Transverse colon (tissue), 4 donors: ENCODE results near the gene CDK5R2. TPM values are rescaled to one million over a fixed set of nuclear protein-coding genes. Genes with fewer than 3 reads are reported as not detected.

Experiments used
- DNase-seq: peaks from one replicate; pipeline ENCODE4 v3.0.0-alpha.2; 2019
- H3K27ac ChIP-seq, 4 donors: fragments of 200-600 bp; sonication (generic); 2 replicates each; pipeline ENCODE4 v1.5.1; 2016 to 2018; ENCODE audit warnings: inconsistent platforms in 4 of 4
- H3K27me3 ChIP-seq: fragments of 200-600 bp; sonication (generic); 2 replicates; pipeline ENCODE4 v1.5.1; 2017; ENCODE audit warnings: inconsistent platforms
- H3K36me3 ChIP-seq, 4 donors: fragments of 200-600 bp; sonication (generic); 2 replicates each; pipeline ENCODE4 v1.5.1; 2017 to 2019; ENCODE audit warnings: inconsistent platforms in 4 of 4
- H3K4me1 ChIP-seq, 4 donors: fragments of 200-600 bp; sonication (generic); 2 replicates each; pipeline ENCODE4 v1.5.1; 2017 to 2020; ENCODE audit warnings: inconsistent platforms in 4 of 4
- H3K4me3 ChIP-seq, 4 donors: fragments of 200-600 bp; sonication (generic); 1 replicate in 1 of 4; 2 replicates in 3 of 4; pipeline versions ENCODE4 v1.5.1 to v1.6.1; 2017 to 2019; ENCODE audit warnings: inconsistent platforms in 4 of 4
- H3K9me3 ChIP-seq, 2 donors: fragments of 200-600 bp; sonication (generic); 2 replicates each; pipeline ENCODE4 v1.5.1; 2017 to 2019; ENCODE audit warnings: inconsistent platforms in 2 of 2
- EP300 ChIP-seq: sonication (generic); formaldehyde crosslinking; IDR thresholded peaks from one replicate; pipeline ENCODE4 v1.6.1; 2017; ENCODE audit warnings: antibody characterized with exemption, low read depth
- POLR2A ChIP-seq: fragments of 450-650 bp; IDR thresholded peaks from one replicate; pipeline ENCODE4 v1.6.1; 2016; ENCODE audit warnings: antibody characterized with exemption, mild to moderate bottlenecking, moderate library complexity
- POLR2AphosphoS5 ChIP-seq, 3 donors: sonication (generic); formaldehyde crosslinking; IDR thresholded peaks; one replicate each; pipeline ENCODE4 v1.6.1; 2016; ENCODE audit warnings: antibody characterized with exemption in 3 of 3
- WGBS, 2 donors: methylation state at CpG; one replicate each; pipeline ENCODE4 v1.1.5; 2018; ENCODE audit warnings: low coverage in 1 of 2; 5-methylcytosine and 5-hydroxymethylcytosine counted together
- in situ Hi-C, 4 donors: fragments of 200-750 bp; cut with MboI; loops; one replicate each; pipeline versions ENCODE4 v1.15.0 to v1.15.1; 2017; ENCODE audit warnings: low sequenced_read_pairs in 3 of 4, low pct_ligation_motif_present in 1 of 4, low pct_unique_long_range_greater_than_20kb in 1 of 4
- intact Hi-C: fragments of 100-400 bp; cut with DNase I; formaldehyde crosslinking; loops from one replicate; pipeline ENCODE4 v1.15.1; 2023; ENCODE audit warnings: low total_unique reads
- total RNA-seq, 4 donors: library from RNA; depleted of rRNA; stranded (reverse); fragments of >200 nt; gene quantifications; one replicate each; pipeline ENCODE4 v1.1.0, GENCODE V29; 2016
- TF ChIP-seq, protein P1 (sequence below), 5 experiments: fragments of 200-600 bp in 3 of 5; fragments of 450-650 bp in 2 of 5; sonication (generic) in 3 of 5; IDR thresholded peaks; 1 replicate in 2 of 5; 2 replicates in 3 of 5; pipeline ENCODE4 v1.5.1; 2016 to 2017; ENCODE audit warnings: antibody characterized with exemption in 5 of 5, inconsistent platforms in 3 of 5, mild to moderate bottlenecking in 2 of 5, moderate library complexity in 1 of 5

Gene CDK5R2
- total RNA-seq, 4 donors from 2014 or later: 0.41 TPM; not detected in 3

DNA sequence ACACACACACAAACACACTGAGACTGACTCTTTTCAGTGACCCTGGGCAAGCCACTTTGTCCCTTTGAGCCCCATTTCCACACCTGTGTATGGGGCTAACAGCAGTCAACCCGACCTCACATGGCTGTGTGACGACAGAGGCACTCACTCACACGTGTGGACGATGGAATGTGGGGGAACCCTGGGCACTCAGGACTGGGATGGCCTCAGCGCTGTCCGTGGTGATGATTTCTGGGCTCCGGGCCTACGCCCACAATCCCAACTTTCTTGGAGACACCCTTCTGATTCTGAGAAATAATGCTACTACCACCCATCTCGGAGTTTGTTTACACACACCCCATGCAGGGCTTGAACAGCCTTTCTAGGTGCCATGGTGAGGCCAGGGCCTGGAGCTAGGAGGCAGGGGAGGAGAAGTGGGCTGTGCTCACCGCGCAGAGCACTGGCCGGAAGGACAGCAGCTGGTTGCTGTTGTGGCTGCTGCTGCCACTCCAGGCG, 32.3 kb downstream of the CDK5R2 start:
- Histone ChIP-seq H3K4me3 (no peak overlapping the region), H3K9me3 (no peaks in the 10 kb centered on the region), H3K4me1 (peaks cover 15 to 27% (median 20%) of the 10 kb centered on the region in 4 donors), H3K27ac (no peak overlapping the region), H3K27me3 (peaks cover 95% of the 10 kb centered on the region), H3K36me3 (no peaks in the 10 kb centered on the region)
- 15% methylated on average over 13 of the region's 13 CpGs; no CpG with 5 or more reads in 1 of the 2 donors for WGBS, 2 donors
- TF ChIP-seq POLR2AphosphoS5 (IDR thresholded peaks at IDR 0.05) (no peak), POLR2A (no peak), EP300 (no peak)
- TF ChIP-seq, protein P1, sequence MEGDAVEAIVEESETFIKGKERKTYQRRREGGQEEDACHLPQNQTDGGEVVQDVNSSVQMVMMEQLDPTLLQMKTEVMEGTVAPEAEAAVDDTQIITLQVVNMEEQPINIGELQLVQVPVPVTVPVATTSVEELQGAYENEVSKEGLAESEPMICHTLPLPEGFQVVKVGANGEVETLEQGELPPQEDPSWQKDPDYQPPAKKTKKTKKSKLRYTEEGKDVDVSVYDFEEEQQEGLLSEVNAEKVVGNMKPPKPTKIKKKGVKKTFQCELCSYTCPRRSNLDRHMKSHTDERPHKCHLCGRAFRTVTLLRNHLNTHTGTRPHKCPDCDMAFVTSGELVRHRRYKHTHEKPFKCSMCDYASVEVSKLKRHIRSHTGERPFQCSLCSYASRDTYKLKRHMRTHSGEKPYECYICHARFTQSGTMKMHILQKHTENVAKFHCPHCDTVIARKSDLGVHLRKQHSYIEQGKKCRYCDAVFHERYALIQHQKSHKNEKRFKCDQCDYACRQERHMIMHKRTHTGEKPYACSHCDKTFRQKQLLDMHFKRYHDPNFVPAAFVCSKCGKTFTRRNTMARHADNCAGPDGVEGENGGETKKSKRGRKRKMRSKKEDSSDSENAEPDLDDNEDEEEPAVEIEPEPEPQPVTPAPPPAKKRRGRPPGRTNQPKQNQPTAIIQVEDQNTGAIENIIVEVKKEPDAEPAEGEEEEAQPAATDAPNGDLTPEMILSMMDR (IDR thresholded peaks at IDR 0.05): no peak
- DNase-seq: no peak
- in situ Hi-C loops (no loop called here), intact Hi-C loops (no loop called here)

DNA sequence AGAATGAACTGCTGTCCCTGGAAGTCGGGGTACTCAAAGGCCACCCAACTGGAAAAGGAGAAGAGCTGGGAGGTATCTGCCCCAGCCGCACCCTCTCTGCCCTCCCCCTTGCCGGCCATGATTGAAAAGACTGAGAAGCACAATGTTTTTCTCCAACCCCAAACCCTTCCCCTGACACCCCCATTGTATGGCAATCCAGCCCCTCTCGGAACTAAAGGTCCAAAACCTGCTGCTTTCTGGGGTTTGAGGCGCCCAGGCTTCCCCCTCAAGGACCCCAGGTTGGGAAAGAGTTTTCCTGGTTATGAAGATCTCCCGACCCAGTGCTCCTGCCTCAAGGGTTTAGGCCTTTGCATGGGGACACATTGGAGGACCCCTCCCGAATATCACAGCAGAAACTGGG, 32.7 kb downstream of the CDK5R2 start:
- Histone ChIP-seq H3K36me3 (no peaks in the 10 kb centered on the region), H3K4me3 (no peak overlapping the region), H3K27me3 (peaks cover 95% of the 10 kb centered on the region), H3K4me1 (peaks cover 15 to 28% (median 20%) of the 10 kb centered on the region in 4 donors), H3K9me3 (no peaks in the 10 kb centered on the region), H3K27ac (no peak overlapping the region)
- no peak for TF ChIP-seq EP300
- TF ChIP-seq, protein P1 (IDR thresholded peaks at IDR 0.05): no peak
- no peak for TF ChIP-seq POLR2A
- TF ChIP-seq POLR2AphosphoS5 (IDR thresholded peaks at IDR 0.05): no peak
- intact Hi-C loops (no loop called here), in situ Hi-C loops (no loop called here)
- WGBS, 2 donors: 11% methylated on average over 7 of the region's 7 CpGs; no CpG with 5 or more reads in 1 of the 2 donors
- DNase-seq: no peak

DNA sequence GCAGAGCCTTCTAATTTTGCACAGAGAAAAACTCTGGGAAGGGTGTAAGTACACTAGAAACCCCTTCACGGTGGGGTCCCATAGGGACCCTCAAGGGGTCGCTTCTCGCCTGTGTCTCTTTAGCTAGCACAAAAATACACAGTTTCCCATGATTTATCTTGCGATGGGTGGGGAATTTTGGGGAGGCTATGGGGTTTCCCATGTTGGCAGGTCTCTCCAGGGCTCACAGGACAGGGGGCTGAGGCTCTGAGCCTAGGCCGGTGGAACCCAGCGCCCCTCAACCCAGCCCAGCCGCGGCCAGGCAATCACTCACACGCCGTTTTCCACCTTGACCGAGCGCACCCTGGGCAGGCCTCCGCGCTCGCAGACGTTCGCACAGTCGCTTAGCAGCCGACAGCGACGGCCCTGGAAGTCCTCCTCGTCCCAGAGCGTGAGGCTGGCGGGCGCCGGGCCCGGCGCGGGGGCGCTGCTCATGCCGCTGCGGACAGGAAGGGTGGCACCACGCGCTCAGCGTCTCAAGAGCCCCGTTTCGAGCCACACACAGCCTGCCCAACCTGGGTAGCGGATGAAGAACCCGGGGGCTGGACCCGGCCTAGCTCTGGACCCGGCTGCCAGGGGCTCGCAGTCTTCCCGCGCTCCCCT, 33.4 kb downstream of the CDK5R2 start:
- in situ Hi-C loops (no loop called here), intact Hi-C loops (no loop called here)
- 3% methylated on average over 43 of the region's 44 CpGs; no CpG with 5 or more reads in 1 of the 2 donors for whole genome bisulfite sequencing, 2 donors
- peak; percentile 11 for DNase-seq
- Histone ChIP-seq H3K27ac (no peak overlapping the region), H3K27me3 (peaks cover 93% of the 10 kb centered on the region), H3K9me3 (no peaks in the 10 kb centered on the region), H3K36me3 (no peaks in the 10 kb centered on the region), H3K4me1 (peaks cover 15 to 28% (median 20%) of the 10 kb centered on the region in 4 donors), H3K4me3 (peak overlapping the region in 3 of 4 donors; percentile 11 to 52 (median 27))
- TF ChIP-seq POLR2AphosphoS5 (IDR thresholded peaks at IDR 0.05) (no peak), EP300 (no peak), POLR2A (no peak)
- TF ChIP-seq, protein P1 (IDR thresholded peaks at IDR 0.05): no peak

DNA sequence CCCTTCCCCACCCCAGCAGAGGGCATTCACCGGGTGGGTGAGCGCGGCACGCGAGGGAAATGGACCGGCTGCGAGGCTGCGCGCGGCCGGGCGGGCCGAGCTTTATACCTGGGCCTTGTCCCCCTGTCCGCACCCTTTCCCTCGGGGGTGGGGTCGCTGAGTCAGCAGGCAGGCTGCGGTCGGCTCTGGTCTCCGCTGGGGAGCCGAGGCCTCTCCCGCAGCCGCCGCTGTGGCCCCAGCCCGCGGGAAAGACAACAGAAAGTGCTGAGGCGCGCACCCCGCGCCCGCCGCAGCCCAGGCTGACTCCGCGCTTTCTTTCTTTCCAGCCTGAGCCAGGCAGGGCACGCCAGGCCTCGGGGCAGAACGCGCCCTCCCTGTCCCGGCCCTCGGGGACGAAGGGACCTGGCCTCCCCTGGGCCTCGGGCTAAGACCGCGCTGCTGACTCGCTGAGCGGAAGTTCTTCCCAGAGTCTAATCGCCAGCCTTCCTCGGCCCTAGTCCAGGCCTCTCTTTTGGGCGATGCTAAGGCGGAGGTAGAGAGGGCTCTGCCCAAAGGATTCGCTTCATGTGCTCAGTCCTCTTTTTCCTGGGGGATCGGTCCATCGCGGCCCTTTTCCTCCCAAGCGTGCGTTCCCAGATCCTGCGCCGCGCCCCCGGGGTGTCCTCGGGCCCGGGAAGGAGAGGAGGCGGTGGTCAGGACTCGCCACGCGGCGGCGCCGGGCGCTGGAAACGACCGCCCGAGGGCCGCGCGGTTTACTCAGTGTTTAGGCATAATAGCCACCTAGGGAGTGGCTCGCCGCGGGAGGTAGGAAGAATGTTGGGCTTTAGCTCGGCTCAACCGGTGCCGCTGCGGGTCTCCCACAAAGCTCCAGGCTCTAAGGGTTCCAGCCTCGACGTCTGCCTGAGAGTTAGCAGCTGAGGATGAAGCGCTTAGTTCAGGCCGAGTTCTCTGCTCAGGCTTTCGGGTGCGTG, 34.2 kb downstream of the CDK5R2 start, which contains the start of gene CRYBA2:
TSS of gene CRYBA2 (minus strand) at position 78 of the 971 bp plus-strand sequence. CDS start 246 bp downstream, outside the sequence.
- intact Hi-C loops (no loop called here), in situ Hi-C loops (no loop called here)
- Histone ChIP-seq H3K27ac (no peak within 1 kb of the TSS), H3K9me3 (no peaks in the 10 kb centered on the region), H3K4me3 (peak within 1 kb of the TSS in 3 of 4 donors; percentile 11 to 52 (median 27)), H3K4me1 (peaks cover 15 to 28% (median 22%) of the 10 kb centered on the region in 4 donors), H3K27me3 (peaks cover 85% of the 10 kb centered on the region), H3K36me3 (no peaks in the 10 kb centered on the region)
- DNase-seq: peak; percentile 21
- TF ChIP-seq, protein P1 (IDR thresholded peaks at IDR 0.05): no peak
- TF ChIP-seq EP300 (no peak), POLR2A (no peak), POLR2AphosphoS5 (IDR thresholded peaks at IDR 0.05) (no peak)
- 4% methylated on average over 59 of the region's 88 CpGs; no CpG with 5 or more reads in 1 of the 2 donors for WGBS, 2 donors
